CD4-positive, CD25-positive, alpha-beta regulatory T cell (primary cell): ENCODE measurements around the gene GGNBP2. TPM values are rescaled to one million over a fixed set of nuclear protein-coding genes. Genes with fewer than 3 reads are reported as not detected.
A peak's percentile ranks its signal among the peaks of the same experiment; 100 is the strongest.

Experiments used
- ATAC-seq, 2 donors: fragments of 150-1000 bp; cut with Tn5 transposase; one replicate each; pipeline ENCODE4 v1.10.0; 2021; ENCODE audit warnings: low read depth in 2 of 2, moderate number of reproducible peaks in 2 of 2, moderate library complexity in 1 of 2
- DNase-seq, 3 donors: peaks; one replicate each; pipeline versions ENCODE4 v3.0.0 to v3.0.0-alpha.2; 2012 to 2022; ENCODE audit warnings: mixed read lengths in 1 of 3
- H3K27ac ChIP-seq: one replicate; pipeline ENCODE4 v1.7.0; 2013; ENCODE audit warnings: mild to moderate bottlenecking, low read length; ENCODE audit not compliant: insufficient read depth, poor library complexity, severe bottlenecking
- H3K27me3 ChIP-seq: one replicate; pipeline ENCODE4 v1.7.0; 2013; ENCODE audit warnings: low read length; ENCODE audit not compliant: control insufficient read depth, insufficient read depth
- H3K36me3 ChIP-seq: one replicate; pipeline ENCODE4 v1.7.0; 2013; ENCODE audit warnings: mild to moderate bottlenecking, low read length, moderate library complexity; ENCODE audit not compliant: control insufficient read depth, insufficient read depth
- H3K4me1 ChIP-seq: 2 replicates; pipeline ENCODE4 v1.7.0; 2013; ENCODE audit warnings: mild to moderate bottlenecking, low read length; ENCODE audit not compliant: insufficient read depth, control insufficient read depth, poor library complexity, severe bottlenecking
- H3K4me3 ChIP-seq: one replicate; pipeline ENCODE4 v1.7.0; 2013; ENCODE audit warnings: low read depth, mild to moderate bottlenecking, low read length, moderate library complexity
- H3K9me3 ChIP-seq, 2 experiments: 1 replicate in 1 of 2; 2 replicates in 1 of 2; pipeline ENCODE4 v1.7.0; 2013; ENCODE audit warnings: low read length in 2 of 2, mild to moderate bottlenecking in 1 of 2, moderate library complexity in 1 of 2; ENCODE audit not compliant: control insufficient read depth in 2 of 2
- H3K27ac Mint-ChIP-seq, 3 donors: one replicate each; pipeline ENCODE4 v1.8.0; 2020 to 2022; ENCODE audit warnings: mild to moderate bottlenecking in 3 of 3, mixed read lengths in 3 of 3, moderate library complexity in 2 of 3
- H3K27me3 Mint-ChIP-seq: one replicate; pipeline ENCODE4 v1.8.0; 2022; ENCODE audit warnings: mild to moderate bottlenecking, mixed read lengths
- H3K36me3 Mint-ChIP-seq: one replicate; pipeline ENCODE4 v1.8.0; 2020; ENCODE audit warnings: mixed read lengths
- H3K4me1 Mint-ChIP-seq, 4 donors: one replicate each; pipeline ENCODE4 v1.8.0; 2020 to 2022; ENCODE audit warnings: mixed read lengths in 4 of 4, mild to moderate bottlenecking in 1 of 4
- H3K4me3 Mint-ChIP-seq, 4 donors: one replicate each; pipeline ENCODE4 v1.8.0; 2020 to 2022; ENCODE audit warnings: mild to moderate bottlenecking in 4 of 4, mixed read lengths in 4 of 4, moderate library complexity in 3 of 4
- H3K9me3 Mint-ChIP-seq, 7 donors: one replicate each; pipeline ENCODE4 v1.8.0; 2020 to 2022; ENCODE audit warnings: mixed read lengths in 7 of 7, mild to moderate bottlenecking in 3 of 7, moderate library complexity in 2 of 7
- polyA plus RNA-seq, 4 donors: library from polyadenylated mRNA; unstranded; fragments of 300-500 nt; fragmentation: Illumina TruSeq; gene quantifications; one replicate each; pipeline ENCODE4 v1.2.3, GENCODE V29; 2021
- total RNA-seq: library from RNA; stranded (reverse); gene quantifications from one replicate; pipeline ENCODE4 v1.2.3, GENCODE V29; 2022

GGNBP2 gene, protein sequence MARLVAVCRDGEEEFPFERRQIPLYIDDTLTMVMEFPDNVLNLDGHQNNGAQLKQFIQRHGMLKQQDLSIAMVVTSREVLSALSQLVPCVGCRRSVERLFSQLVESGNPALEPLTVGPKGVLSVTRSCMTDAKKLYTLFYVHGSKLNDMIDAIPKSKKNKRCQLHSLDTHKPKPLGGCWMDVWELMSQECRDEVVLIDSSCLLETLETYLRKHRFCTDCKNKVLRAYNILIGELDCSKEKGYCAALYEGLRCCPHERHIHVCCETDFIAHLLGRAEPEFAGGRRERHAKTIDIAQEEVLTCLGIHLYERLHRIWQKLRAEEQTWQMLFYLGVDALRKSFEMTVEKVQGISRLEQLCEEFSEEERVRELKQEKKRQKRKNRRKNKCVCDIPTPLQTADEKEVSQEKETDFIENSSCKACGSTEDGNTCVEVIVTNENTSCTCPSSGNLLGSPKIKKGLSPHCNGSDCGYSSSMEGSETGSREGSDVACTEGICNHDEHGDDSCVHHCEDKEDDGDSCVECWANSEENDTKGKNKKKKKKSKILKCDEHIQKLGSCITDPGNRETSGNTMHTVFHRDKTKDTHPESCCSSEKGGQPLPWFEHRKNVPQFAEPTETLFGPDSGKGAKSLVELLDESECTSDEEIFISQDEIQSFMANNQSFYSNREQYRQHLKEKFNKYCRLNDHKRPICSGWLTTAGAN
- total RNA-seq (144 TPM), polyA plus RNA-seq (10 to 100 TPM; 45.9 to 60.0 (median 53.0) TPM)

GRCh38 chr17:36544307-36545076 lies at the start of gene GGNBP2:
TSS of gene GGNBP2 (plus strand) at chr17:36544919. CDS start at chr17:36545725, 806 bp downstream.
- ATAC-seq (peak; percentile 63 to 74), DNase-seq (peak; percentile 88 to 94 (median 90))
- Histone ChIP-seq H3K4me1 (peaks cover 45% of the 10 kb centered on the region), H3K9me3 (no peaks in the 10 kb centered on the region), H3K36me3 (peaks cover 7% of the 10 kb centered on the region), H3K27me3 (no peaks in the 10 kb centered on the region), H3K4me3 (peak within 1 kb of the TSS; percentile 97), H3K27ac (peak within 1 kb of the TSS; percentile 99)
- Mint-ChIP-seq H3K4me1 (peaks cover 17 to 44% (median 28%) of the 10 kb centered on the region in 4 donors), H3K27me3 (peaks cover 6% of the 10 kb centered on the region), H3K4me3 (peak within 1 kb of the TSS; percentile 93 to 99 (median 95)), H3K9me3 (no peaks in the 10 kb centered on the region), H3K36me3 (peaks cover 9% of the 10 kb centered on the region), H3K27ac (peak within 1 kb of the TSS; percentile 96 to 98 (median 96))

- Histone ChIP-seq H3K27ac (no peak overlapping the region), H3K9me3 (no peaks in the 10 kb centered on the region), H3K4me3 (no peak overlapping the region), H3K4me1 (peaks cover 4% of the 10 kb centered on the region), H3K27me3 (no peaks in the 10 kb centered on the region), H3K36me3 (peaks cover 76% of the 10 kb centered on the region)
- Mint-ChIP-seq H3K36me3 (peaks cover 29% of the 10 kb centered on the region), H3K9me3 (no peaks in the 10 kb centered on the region), H3K27me3 (no peaks in the 10 kb centered on the region), H3K4me1 (peaks cover 3 to 23% (median 15%) of the 10 kb centered on the region in 4 donors), H3K27ac (no peak overlapping the region), H3K4me3 (no peak overlapping the region)
- DNase-seq, result no peak
- no peak for ATAC-seq
Observed at GRCh38 chr17:36495076-36495578, 49.6 kb upstream of the GGNBP2 start.

- no peak overlapping the region for H3K27ac ChIP-seq
- no peaks in the 10 kb centered on the region for H3K4me1 ChIP-seq
- H3K9me3 ChIP-seq, result no peaks in the 10 kb centered on the region
- H3K27me3 Mint-ChIP-seq, result no peaks in the 10 kb centered on the region
- peaks cover 26% of the 10 kb centered on the region for H3K36me3 Mint-ChIP-seq
- DNase-seq (no peak), ATAC-seq (no peak)
- peaks cover 78% of the 10 kb centered on the region for H3K36me3 ChIP-seq
- H3K27me3 ChIP-seq, result no peaks in the 10 kb centered on the region
- H3K4me3 ChIP-seq, result no peak overlapping the region
- no peaks in the 10 kb centered on the region for H3K9me3 Mint-ChIP-seq
- no peak overlapping the region for H3K4me3 Mint-ChIP-seq
- H3K27ac Mint-ChIP-seq, result peak overlapping the region in 2 of 3 donors; percentile 64 to 69
- peaks cover 0 to 16% (median 10%) of the 10 kb centered on the region in 4 donors for H3K4me1 Mint-ChIP-seq
Observed at GRCh38 chr17:36496018-36496789, 48.5 kb upstream of the GGNBP2 start.

DNA sequence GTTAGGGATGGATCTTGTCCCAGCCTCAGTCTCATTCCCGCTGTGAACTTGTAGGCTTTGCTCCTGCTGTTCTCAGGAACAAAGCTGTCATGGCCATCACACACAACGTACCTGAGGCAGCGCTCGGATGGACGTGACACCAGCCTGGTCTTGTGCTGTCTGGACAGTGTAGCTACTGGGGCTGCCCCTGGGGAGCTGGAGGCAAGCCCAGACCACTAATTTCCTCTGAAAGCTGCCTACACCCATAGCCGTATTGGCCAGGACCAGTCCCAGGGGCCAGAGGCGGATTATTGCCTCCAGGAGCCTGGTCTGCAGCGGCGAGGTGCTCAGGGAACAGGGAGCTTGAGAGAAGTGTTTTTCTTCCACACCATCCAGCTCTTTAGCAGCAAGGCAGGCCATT lies 46.6 kb upstream of the GGNBP2 start:
- H3K4me3 Mint-ChIP-seq, result no peak overlapping the region
- no peaks in the 10 kb centered on the region for H3K27me3 ChIP-seq
- H3K4me3 ChIP-seq, result no peak overlapping the region
- ATAC-seq (no peak), DNase-seq (no peak)
- no peaks in the 10 kb centered on the region for H3K4me1 ChIP-seq
- no peak overlapping the region for H3K27ac Mint-ChIP-seq
- no peaks in the 10 kb centered on the region for H3K27me3 Mint-ChIP-seq
- H3K9me3 ChIP-seq, result no peaks in the 10 kb centered on the region
- H3K36me3 ChIP-seq, result peaks cover 59% of the 10 kb centered on the region
- H3K9me3 Mint-ChIP-seq, result no peaks in the 10 kb centered on the region
- peaks cover 0 to 5% (median 4%) of the 10 kb centered on the region in 4 donors for H3K4me1 Mint-ChIP-seq
- H3K27ac ChIP-seq, result no peak overlapping the region
- peaks cover 19% of the 10 kb centered on the region for H3K36me3 Mint-ChIP-seq

- peak overlapping the region in 1 of 3 donors; percentile 14 for H3K27ac Mint-ChIP-seq
- H3K9me3 Mint-ChIP-seq, result no peaks in the 10 kb centered on the region
- no peak for DNase-seq
- H3K27ac ChIP-seq, result no peak overlapping the region
- peaks cover 22% of the 10 kb centered on the region for H3K36me3 Mint-ChIP-seq
- H3K4me1 ChIP-seq, result no peaks in the 10 kb centered on the region
- peaks cover 53% of the 10 kb centered on the region for H3K36me3 ChIP-seq
- no peak for ATAC-seq
- peaks cover 0 to 5% (median 3%) of the 10 kb centered on the region in 4 donors for H3K4me1 Mint-ChIP-seq
- no peaks in the 10 kb centered on the region for H3K27me3 ChIP-seq
- H3K4me3 Mint-ChIP-seq, result no peak overlapping the region
- H3K27me3 Mint-ChIP-seq, result no peaks in the 10 kb centered on the region
- H3K9me3 ChIP-seq, result no peaks in the 10 kb centered on the region
- no peak overlapping the region for H3K4me3 ChIP-seq
Observed at GRCh38 chr17:36498560-36499300, 46.0 kb upstream of the GGNBP2 start.

GRCh38 chr17:36500745-36501225 lies 43.9 kb upstream of the GGNBP2 start:
- H3K27me3 Mint-ChIP-seq, result no peaks in the 10 kb centered on the region
- H3K4me1 ChIP-seq, result no peaks in the 10 kb centered on the region
- ATAC-seq (no peak), DNase-seq (no peak)
- no peak overlapping the region for H3K27ac ChIP-seq
- H3K9me3 Mint-ChIP-seq, result no peaks in the 10 kb centered on the region
- peaks cover 48% of the 10 kb centered on the region for H3K36me3 ChIP-seq
- H3K9me3 ChIP-seq, result no peaks in the 10 kb centered on the region
- no peak overlapping the region for H3K27ac Mint-ChIP-seq
- peaks cover 0 to 5% (median 2%) of the 10 kb centered on the region in 4 donors for H3K4me1 Mint-ChIP-seq
- no peak overlapping the region for H3K4me3 ChIP-seq
- H3K36me3 Mint-ChIP-seq, result peaks cover 15% of the 10 kb centered on the region
- H3K27me3 ChIP-seq, result no peaks in the 10 kb centered on the region
- H3K4me3 Mint-ChIP-seq, result no peak overlapping the region
